DND-41 (cell line): ENCODE results near the gene TMEM252.

Experiments used
- CTCF ChIP-seq: IDR thresholded peaks from 2 replicates; pipeline ENCODE4 v1.5.1; 2012; ENCODE audit warnings: borderline replicate concordance, low read length, moderate library complexity, mild to moderate bottlenecking; ENCODE audit not compliant: poor library complexity, severe bottlenecking; ENCODE audit errors: extremely low read depth
- EZH2 ChIP-seq: IDR thresholded peaks from 3 replicates; pipeline ENCODE4 v1.6.1; 2012; ENCODE audit warnings: borderline replicate concordance, low read depth, mild to moderate bottlenecking, moderate library complexity, low read length, inconsistent platforms; ENCODE audit not compliant: severe bottlenecking

GRCh38 chr9:68523367-68523936 is 17.2 kb downstream of the TMEM252 start:
- no peak for TF ChIP-seq CTCF
- TF ChIP-seq EZH2, result no peak
